PC-9 (cell line): ENCODE measurements around the gene POLG. TPM values are rescaled to one million over a fixed set of nuclear protein-coding genes. Genes with fewer than 3 reads are reported as not detected.

Experiments
- BruUV-seq: library from RNA; stranded (reverse); fragments of 400-500 nt; replicated peaks from 2 replicates; lab custom pipeline; 2021; lab: Mats Ljungman, UMichigan
- CTCF ChIA-PET: fragments of 300-600 bp; sonication (Branson Sonifier 250); formaldehyde crosslinking; loops from one replicate; lab custom pipeline; 2022; ENCODE audit warnings: antibody characterized with exemption; lab: Charles Lee
- POLR2A ChIA-PET: fragments of 300-600 bp; sonication (Branson Sonifier 250); formaldehyde crosslinking; loops from one replicate; lab custom pipeline; 2022; ENCODE audit warnings: antibody characterized with exemption; ENCODE audit not compliant: unreplicated experiment; lab: Charles Lee
- DNase-seq, 2 experiments: peaks; one replicate each; pipeline versions ENCODE4 v3.0.0 to v3.0.0-alpha.2; 2015 to 2022; ENCODE audit warnings: mixed read lengths in 1 of 2
- H2AFZ ChIP-seq: fragments of 200-600 bp; sonication (generic); 2 replicates; pipeline ENCODE4 v1.8.1; 2017; ENCODE audit warnings: antibody characterized with exemption
- H3F3A ChIP-seq: fragments of 200-600 bp; sonication (generic); 2 replicates; pipeline ENCODE4 v1.8.1; 2017; ENCODE audit warnings: antibody characterized with exemption, mild to moderate bottlenecking, low read depth; ENCODE audit not compliant: insufficient read depth
- H3K27ac ChIP-seq: fragments of 200-600 bp; sonication (generic); 2 replicates; pipeline ENCODE4 v1.6.1; 2016; ENCODE audit warnings: mixed run types
- H3K27me3 ChIP-seq: fragments of 200-600 bp; sonication (generic); 2 replicates; pipeline ENCODE4 v1.6.1; 2016; ENCODE audit warnings: low read depth, mixed run types; ENCODE audit not compliant: insufficient read depth
- H3K36me3 ChIP-seq: fragments of 200-600 bp; sonication (generic); 2 replicates; pipeline ENCODE4 v1.6.1; 2016; ENCODE audit warnings: low read depth, mixed run types
- H3K4me1 ChIP-seq: fragments of 200-600 bp; sonication (generic); replicated peaks from 2 replicates; pipeline ENCODE4 v1.6.1; 2016; ENCODE audit warnings: mixed run types; ENCODE audit not compliant: insufficient read depth
- H3K4me2 ChIP-seq: fragments of 200-600 bp; sonication (generic); 2 replicates; pipeline ENCODE4 v1.6.1; 2017; ENCODE audit warnings: mixed run types
- H3K4me3 ChIP-seq: fragments of 200-600 bp; sonication (generic); 2 replicates; pipeline ENCODE4 v1.6.1; 2016; ENCODE audit warnings: mixed run types
- H3K79me2 ChIP-seq: fragments of 200-600 bp; sonication (generic); 2 replicates; pipeline ENCODE4 v1.6.1; 2017; ENCODE audit warnings: low read depth, mixed run types
- H3K9me2 ChIP-seq: fragments of 200-600 bp; sonication (generic); 2 replicates; pipeline ENCODE4 v1.8.1; 2017; ENCODE audit warnings: mild to moderate bottlenecking; ENCODE audit not compliant: insufficient read depth
- H3K9me3 ChIP-seq: fragments of 200-600 bp; sonication (generic); 2 replicates; pipeline ENCODE4 v1.8.1; 2016; ENCODE audit warnings: low read depth; ENCODE audit not compliant: insufficient read depth
- H4K20me1 ChIP-seq: fragments of 200-600 bp; sonication (generic); 2 replicates; pipeline ENCODE4 v1.8.1; 2017; ENCODE audit not compliant: insufficient read depth
- EZH2 ChIP-seq: fragments of 200-600 bp; sonication (generic); IDR thresholded peaks from 2 replicates; pipeline ENCODE4 v1.8.0; 2017; ENCODE audit warnings: antibody characterized with exemption, low read depth
- intact Hi-C: fragments of 100-400 bp; cut with micrococcal nuclease; formaldehyde crosslinking; loops from one replicate; pipeline ENCODE4 v1.10.0; 2022; ENCODE audit not compliant: unreplicated experiment
- total RNA-seq: library from RNA; stranded (reverse); gene quantifications from 2 replicates; pipeline ENCODE4 v1.2.3, GENCODE V29; 2021
- TF ChIP-seq, protein P1 (sequence below): fragments of 200-600 bp; sonication (generic); conservative IDR thresholded peaks from 2 replicates; pipeline ENCODE4 v1.6.1; 2017; ENCODE audit warnings: mixed run types, antibody characterized with exemption, mild to moderate bottlenecking, moderate library complexity

Gene POLG
- total RNA-seq, 1 experiment from 2014 or later, result 43.6 TPM

GRCh38 chr15:89335298-89336041 is 846 bp upstream of the POLG start:
- H3K27ac ChIP-seq, result peak overlapping the region; percentile 68
- H3K9me2 ChIP-seq, result no peaks in the 10 kb centered on the region
- ChIA-PET POLR2A (interaction anchor here (0.6 kb wide), 1 partner anchor 440 kb away, joined by 7 read pairs; the partner anchor contains the start of gene HAPLN3), CTCF (no interaction called here)
- no peaks in the 10 kb centered on the region for H3K27me3 ChIP-seq
- H3K36me3 ChIP-seq, result peaks cover 19% of the 10 kb centered on the region
- H3K4me3 ChIP-seq, result peak overlapping the region; percentile 49; the same call in 1 of the 2 replicates
- intact Hi-C loops, result loop anchor here (10.0 kb wide), 2 partner anchors 239 to 441 kb away; partner anchors contain the start of genes HAPLN3 and TICRR
- H3F3A ChIP-seq, result peaks cover 14% of the 10 kb centered on the region; the same call in 1 of the 2 replicates
- BruUV-seq, result no TSS peak
- peak overlapping the region; percentile 76 for H3K4me2 ChIP-seq
- no peaks in the 10 kb centered on the region for H3K9me3 ChIP-seq
- H2AFZ ChIP-seq, result 0 out of 2 replicates have a peak overlapping the region, but pooled peaks have one; percentile 39
- DNase-seq, result no peak
- peaks cover 23% of the 10 kb centered on the region for H4K20me1 ChIP-seq
- H3K4me1 ChIP-seq, result peaks cover 16% of the 10 kb centered on the region
- peaks cover 35% of the 10 kb centered on the region for H3K79me2 ChIP-seq
- TF ChIP-seq EZH2, result no peak
- TF ChIP-seq, protein P1, sequence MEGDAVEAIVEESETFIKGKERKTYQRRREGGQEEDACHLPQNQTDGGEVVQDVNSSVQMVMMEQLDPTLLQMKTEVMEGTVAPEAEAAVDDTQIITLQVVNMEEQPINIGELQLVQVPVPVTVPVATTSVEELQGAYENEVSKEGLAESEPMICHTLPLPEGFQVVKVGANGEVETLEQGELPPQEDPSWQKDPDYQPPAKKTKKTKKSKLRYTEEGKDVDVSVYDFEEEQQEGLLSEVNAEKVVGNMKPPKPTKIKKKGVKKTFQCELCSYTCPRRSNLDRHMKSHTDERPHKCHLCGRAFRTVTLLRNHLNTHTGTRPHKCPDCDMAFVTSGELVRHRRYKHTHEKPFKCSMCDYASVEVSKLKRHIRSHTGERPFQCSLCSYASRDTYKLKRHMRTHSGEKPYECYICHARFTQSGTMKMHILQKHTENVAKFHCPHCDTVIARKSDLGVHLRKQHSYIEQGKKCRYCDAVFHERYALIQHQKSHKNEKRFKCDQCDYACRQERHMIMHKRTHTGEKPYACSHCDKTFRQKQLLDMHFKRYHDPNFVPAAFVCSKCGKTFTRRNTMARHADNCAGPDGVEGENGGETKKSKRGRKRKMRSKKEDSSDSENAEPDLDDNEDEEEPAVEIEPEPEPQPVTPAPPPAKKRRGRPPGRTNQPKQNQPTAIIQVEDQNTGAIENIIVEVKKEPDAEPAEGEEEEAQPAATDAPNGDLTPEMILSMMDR, result no peak

DNA sequence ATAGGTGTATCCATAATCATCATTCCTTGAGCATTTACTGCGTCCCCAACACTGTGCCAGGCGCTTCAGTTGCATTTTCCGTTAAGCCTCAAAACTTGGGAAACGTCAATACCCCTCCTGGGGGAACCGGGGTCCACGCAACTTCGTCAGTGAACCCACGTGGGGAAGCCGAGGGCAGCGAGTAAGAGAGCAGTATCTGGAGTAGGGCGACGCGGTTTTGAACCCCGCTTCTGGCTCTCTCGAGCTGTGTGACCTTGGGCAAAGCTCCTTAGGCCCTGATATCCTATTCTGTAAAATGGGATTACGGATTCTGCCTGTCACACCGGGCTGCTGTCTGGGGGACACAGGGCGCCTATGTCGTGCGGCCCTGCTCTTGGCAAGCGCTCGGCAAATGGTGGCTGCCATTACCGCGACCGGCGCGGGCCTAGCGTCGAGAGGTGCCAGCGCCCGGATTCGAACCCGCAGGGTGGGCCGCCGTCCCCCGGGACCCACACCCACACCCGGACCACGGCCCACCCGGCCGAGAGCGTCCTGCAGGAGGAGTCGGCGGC is 590 bp downstream of the POLG start:
- H3K9me3 ChIP-seq, result no peaks in the 10 kb centered on the region
- no peak for DNase-seq
- H3K36me3 ChIP-seq, result peaks cover 31% of the 10 kb centered on the region
- peaks cover 16% of the 10 kb centered on the region for H3K4me1 ChIP-seq
- no TSS peak for BruUV-seq
- H3K9me2 ChIP-seq, result no peaks in the 10 kb centered on the region
- ChIA-PET CTCF (no interaction called here), POLR2A (interaction anchor here (0.6 kb wide), 1 partner anchor 219 kb away, joined by 3 read pairs; no protein-coding TSS in a partner anchor)
- 0 out of 2 replicates have a peak overlapping the region, but pooled peaks have one; percentile 25 for H3K27ac ChIP-seq
- H2AFZ ChIP-seq, result peak overlapping the region; percentile 79
- H3F3A ChIP-seq, result peaks cover 14% of the 10 kb centered on the region; the same call in 1 of the 2 replicates
- H3K27me3 ChIP-seq, result no peaks in the 10 kb centered on the region
- TF ChIP-seq, protein P1, result no peak
- peak overlapping the region; percentile 96 for H3K4me2 ChIP-seq
- peaks cover 33% of the 10 kb centered on the region for H4K20me1 ChIP-seq
- peaks cover 43% of the 10 kb centered on the region for H3K79me2 ChIP-seq
- intact Hi-C loops, result loop anchor here (10.0 kb wide), 2 partner anchors 241 to 439 kb away; partner anchors contain the start of genes HAPLN3 and TICRR
- H3K4me3 ChIP-seq, result peak overlapping the region; percentile 95

GRCh38 chr15:89333011-89333860 is 1.4 kb downstream of the POLG start:
- intact Hi-C loops, result loop anchor here (10.0 kb wide), 2 partner anchors 242 to 438 kb away; partner anchors contain the start of genes HAPLN3 and TICRR
- Histone ChIP-seq H2AFZ (no peak overlapping the region), H4K20me1 (peaks cover 34% of the 10 kb centered on the region), H3K27ac (no peak overlapping the region), H3F3A (peaks cover 14% of the 10 kb centered on the region; the same call in 1 of the 2 replicates), H3K9me2 (no peaks in the 10 kb centered on the region), H3K79me2 (peaks cover 44% of the 10 kb centered on the region), H3K4me2 (peak overlapping the region; percentile 96), H3K9me3 (no peaks in the 10 kb centered on the region), H3K4me1 (peaks cover 16% of the 10 kb centered on the region), H3K27me3 (no peaks in the 10 kb centered on the region), H3K36me3 (peaks cover 38% of the 10 kb centered on the region), H3K4me3 (peak overlapping the region; percentile 95)
- BruUV-seq, result TSS peak; percentile 41
- no peak for TF ChIP-seq EZH2
- TF ChIP-seq, protein P1, result no peak
- no peak for DNase-seq
- ChIA-PET POLR2A (no interaction called here), CTCF (no interaction called here)
